ENCODE data around the gene GOT2.
"Not testable (repeated sequence)": the region's sequence is repeated elsewhere in the genome, so short reads cannot be mapped to it uniquely, and the experiment has no call there.

DNA sequence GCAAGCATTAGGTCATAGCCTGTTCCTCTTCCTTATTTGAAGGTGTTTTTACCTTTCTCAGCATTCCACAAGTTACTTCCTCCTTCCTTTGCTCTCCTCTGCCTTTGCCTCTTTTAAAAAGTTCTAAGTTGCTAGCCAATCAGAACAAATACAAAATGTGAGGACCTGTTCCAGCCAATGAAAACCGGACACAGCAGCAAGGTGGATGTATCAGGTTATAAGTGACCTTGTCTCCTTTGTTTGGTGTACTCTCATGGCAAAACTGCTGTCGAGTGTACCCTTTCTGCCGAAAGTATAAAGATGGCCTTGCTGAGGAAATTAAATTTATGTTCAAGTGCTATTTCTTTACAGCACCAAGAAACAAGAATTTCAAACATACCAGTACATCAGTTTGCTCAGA, 2.2 kb upstream of the GOT2 start:
- not testable (repeated sequence) for TF ChIP-seq POLR2AphosphoS5 (IDR thresholded peaks at IDR 0.05)
- TF ChIP-seq, protein P1, sequence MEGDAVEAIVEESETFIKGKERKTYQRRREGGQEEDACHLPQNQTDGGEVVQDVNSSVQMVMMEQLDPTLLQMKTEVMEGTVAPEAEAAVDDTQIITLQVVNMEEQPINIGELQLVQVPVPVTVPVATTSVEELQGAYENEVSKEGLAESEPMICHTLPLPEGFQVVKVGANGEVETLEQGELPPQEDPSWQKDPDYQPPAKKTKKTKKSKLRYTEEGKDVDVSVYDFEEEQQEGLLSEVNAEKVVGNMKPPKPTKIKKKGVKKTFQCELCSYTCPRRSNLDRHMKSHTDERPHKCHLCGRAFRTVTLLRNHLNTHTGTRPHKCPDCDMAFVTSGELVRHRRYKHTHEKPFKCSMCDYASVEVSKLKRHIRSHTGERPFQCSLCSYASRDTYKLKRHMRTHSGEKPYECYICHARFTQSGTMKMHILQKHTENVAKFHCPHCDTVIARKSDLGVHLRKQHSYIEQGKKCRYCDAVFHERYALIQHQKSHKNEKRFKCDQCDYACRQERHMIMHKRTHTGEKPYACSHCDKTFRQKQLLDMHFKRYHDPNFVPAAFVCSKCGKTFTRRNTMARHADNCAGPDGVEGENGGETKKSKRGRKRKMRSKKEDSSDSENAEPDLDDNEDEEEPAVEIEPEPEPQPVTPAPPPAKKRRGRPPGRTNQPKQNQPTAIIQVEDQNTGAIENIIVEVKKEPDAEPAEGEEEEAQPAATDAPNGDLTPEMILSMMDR (IDR thresholded peaks at IDR 0.05) = not testable (repeated sequence)

All from sigmoid colon (tissue), 4 donors.